Activated CD4-positive, alpha-beta T cell treated with anti-CD3 and anti-CD28 coated beads for 36 hours (primary cell): ENCODE data around the gene FOXE1. TPM values are rescaled to one million over a fixed set of nuclear protein-coding genes. Genes with fewer than 3 reads are reported as not detected.

Experiments
- ATAC-seq: fragments of 200-7000 bp; cut with Tn5 transposase; one replicate; pipeline ENCODE4 v1.10.0; 2021; ENCODE audit warnings: mild to moderate bottlenecking, moderate library complexity
- CTCF ChIA-PET: fragments of 350-600 bp; sonication (Branson Sonifier 250); formaldehyde crosslinking; loops from one replicate; lab custom pipeline; 2021; ENCODE audit warnings: antibody characterized with exemption; lab: Charles Lee
- POLR2A ChIA-PET: fragments of 350-600 bp; sonication (Branson Sonifier 250); formaldehyde crosslinking; loops from one replicate; lab custom pipeline; 2021; ENCODE audit warnings: antibody characterized with exemption, inconsistent platforms; lab: Charles Lee
- DNase-seq: peaks from one replicate; pipeline ENCODE4 v3.0.0-alpha.2; 2020
- H3K27ac Mint-ChIP-seq: one replicate; pipeline ENCODE4 v1.8.0; 2021; ENCODE audit warnings: mixed read lengths
- H3K27me3 Mint-ChIP-seq: one replicate; pipeline ENCODE4 v1.8.0; 2021; ENCODE audit warnings: mixed read lengths
- H3K36me3 Mint-ChIP-seq: one replicate; pipeline ENCODE4 v1.8.0; 2021; ENCODE audit warnings: low read depth, mixed read lengths
- H3K4me1 Mint-ChIP-seq: one replicate; pipeline ENCODE4 v1.8.0; 2021; ENCODE audit warnings: mixed read lengths
- H3K4me3 Mint-ChIP-seq: one replicate; pipeline ENCODE4 v1.8.0; 2021; ENCODE audit warnings: mild to moderate bottlenecking, moderate library complexity, mixed read lengths
- H3K9me3 Mint-ChIP-seq: one replicate; pipeline ENCODE4 v1.8.0; 2021; ENCODE audit warnings: low read depth, mixed read lengths
- intact Hi-C, 2 experiments: fragments of 100-400 bp; cut with DNase I in 1 of 2; cut with micrococcal nuclease in 1 of 2; formaldehyde crosslinking; loops; one replicate each; pipeline versions ENCODE4 v1.14.2 to v1.15.1; 2022 to 2024; cut with DNase I, micrococcal nuclease
- total RNA-seq, 2 experiments: library from RNA; stranded (reverse); gene quantifications; one replicate each; pipeline ENCODE4 v1.2.3, GENCODE V29; 2021

The FOXE1 gene
- total RNA-seq, 2 experiments from 2014 or later: 0.07 TPM

- intact Hi-C loops: no loop called here
- H3K4me1 Mint-ChIP-seq: no peaks in the 10 kb centered on the region
- CTCF ChIA-PET: interaction anchor here (1.1 to 1.6 kb wide), 2 partner anchors 16 to 24 kb away, joined by 4 read pairs; no protein-coding TSS in a partner anchor
- H3K27me3 Mint-ChIP-seq: peaks cover 30% of the 10 kb centered on the region
- POLR2A ChIA-PET: interaction anchor here (0.6 kb wide), 1 partner anchor 47 kb away, joined by 3 read pairs; no protein-coding TSS in a partner anchor
- no peak for ATAC-seq
- H3K36me3 Mint-ChIP-seq: no peaks in the 10 kb centered on the region
- no peak overlapping the region for H3K4me3 Mint-ChIP-seq
- DNase-seq: no peak
- no peak overlapping the region for H3K27ac Mint-ChIP-seq
- H3K9me3 Mint-ChIP-seq: peaks cover 20% of the 10 kb centered on the region
Measured at GRCh38 chr9:97866848-97867247, 13.8 kb downstream of the FOXE1 start.

- Mint-ChIP-seq H3K9me3 (peaks cover 20% of the 10 kb centered on the region), H3K27ac (no peak overlapping the region), H3K4me3 (no peak overlapping the region), H3K27me3 (peaks cover 20% of the 10 kb centered on the region), H3K36me3 (no peaks in the 10 kb centered on the region), H3K4me1 (no peaks in the 10 kb centered on the region)
- POLR2A ChIA-PET: no interaction called here
- intact Hi-C loops: no loop called here
- CTCF ChIA-PET: no interaction called here
- DNase-seq (no peak), ATAC-seq (no peak)
Measured at GRCh38 chr9:97868859-97869258, 15.8 kb downstream of the FOXE1 start.

- H3K27me3 Mint-ChIP-seq: peaks cover 8% of the 10 kb centered on the region
- intact Hi-C loops: no loop called here
- H3K4me3 Mint-ChIP-seq: no peak overlapping the region
- no peak overlapping the region for H3K27ac Mint-ChIP-seq
- H3K9me3 Mint-ChIP-seq: no peaks in the 10 kb centered on the region
- no peaks in the 10 kb centered on the region for H3K36me3 Mint-ChIP-seq
- no peak for ATAC-seq
- no peaks in the 10 kb centered on the region for H3K4me1 Mint-ChIP-seq
- no peak for DNase-seq
- ChIA-PET POLR2A (no interaction called here), CTCF (interaction anchor here (1.5 kb wide), 1 partner anchor 17 kb away, joined by 6 read pairs; no protein-coding TSS in a partner anchor)
Measured at GRCh38 chr9:97873425-97873824, 20.4 kb downstream of the FOXE1 start.

GRCh38 chr9:97873882-97874281, 20.9 kb downstream of the FOXE1 start:
- no peaks in the 10 kb centered on the region for H3K36me3 Mint-ChIP-seq
- intact Hi-C loops: no loop called here
- H3K27ac Mint-ChIP-seq: no peak overlapping the region
- CTCF ChIA-PET: interaction anchor here (1.4 to 1.5 kb wide), 2 partner anchors 9 to 17 kb away, joined by 3 to 6 read pairs; no protein-coding TSS in a partner anchor
- no peak overlapping the region for H3K4me3 Mint-ChIP-seq
- DNase-seq: no peak
- no peaks in the 10 kb centered on the region for H3K4me1 Mint-ChIP-seq
- no peaks in the 10 kb centered on the region for H3K9me3 Mint-ChIP-seq
- H3K27me3 Mint-ChIP-seq: peaks cover 8% of the 10 kb centered on the region
- peak; percentile 57 for ATAC-seq
- POLR2A ChIA-PET: no interaction called here

GRCh38 chr9:97874624-97875023, 21.6 kb downstream of the FOXE1 start:
- POLR2A ChIA-PET: no interaction called here
- peaks cover 3% of the 10 kb centered on the region for H3K27me3 Mint-ChIP-seq
- H3K9me3 Mint-ChIP-seq: no peaks in the 10 kb centered on the region
- no peak overlapping the region for H3K27ac Mint-ChIP-seq
- H3K36me3 Mint-ChIP-seq: no peaks in the 10 kb centered on the region
- intact Hi-C loops: no loop called here
- no peaks in the 10 kb centered on the region for H3K4me1 Mint-ChIP-seq
- CTCF ChIA-PET: interaction anchor here (1.4 to 1.5 kb wide), 3 partner anchors 10 to 16 kb away, joined by 3 to 6 read pairs (median 3); no protein-coding TSS in a partner anchor
- ATAC-seq: no peak
- H3K4me3 Mint-ChIP-seq: no peak overlapping the region
- DNase-seq: no peak

- POLR2A ChIA-PET: no interaction called here
- no peaks in the 10 kb centered on the region for H3K36me3 Mint-ChIP-seq
- no peak for DNase-seq
- no peak overlapping the region for H3K4me3 Mint-ChIP-seq
- H3K4me1 Mint-ChIP-seq: no peaks in the 10 kb centered on the region
- intact Hi-C loops: no loop called here
- H3K9me3 Mint-ChIP-seq: no peaks in the 10 kb centered on the region
- no peak for ATAC-seq
- H3K27ac Mint-ChIP-seq: no peak overlapping the region
- CTCF ChIA-PET: interaction anchor here (1.4 to 1.5 kb wide), 2 partner anchors 10 to 14 kb away, joined by 3 read pairs; no protein-coding TSS in a partner anchor
- H3K27me3 Mint-ChIP-seq: peaks cover 3% of the 10 kb centered on the region
Measured at GRCh38 chr9:97875111-97875510, 22.1 kb downstream of the FOXE1 start.

- no peak overlapping the region for H3K27ac Mint-ChIP-seq
- intact Hi-C loops: no loop called here
- H3K27me3 Mint-ChIP-seq: no peaks in the 10 kb centered on the region
- no peaks in the 10 kb centered on the region for H3K9me3 Mint-ChIP-seq
- ATAC-seq (no peak), DNase-seq (no peak)
- ChIA-PET CTCF (no interaction called here), POLR2A (no interaction called here)
- no peaks in the 10 kb centered on the region for H3K36me3 Mint-ChIP-seq
- no peak overlapping the region for H3K4me3 Mint-ChIP-seq
- no peaks in the 10 kb centered on the region for H3K4me1 Mint-ChIP-seq
Measured at GRCh38 chr9:97876061-97876460, 23.0 kb downstream of the FOXE1 start.

GRCh38 chr9:97880336-97880735, 27.3 kb downstream of the FOXE1 start:
- Mint-ChIP-seq H3K4me1 (no peaks in the 10 kb centered on the region), H3K27ac (no peak overlapping the region), H3K4me3 (no peak overlapping the region), H3K27me3 (no peaks in the 10 kb centered on the region), H3K36me3 (no peaks in the 10 kb centered on the region), H3K9me3 (no peaks in the 10 kb centered on the region)
- ChIA-PET POLR2A (no interaction called here), CTCF (interaction anchor here (0.6 to 3.6 kb wide), 4 partner anchors 8 to 252 kb away, joined by 3 to 26 read pairs (median 4); no protein-coding TSS in a partner anchor)
- no peak for DNase-seq
- intact Hi-C loops: no loop called here
- ATAC-seq: no peak

GRCh38 chr9:97889941-97890887, 37.2 kb downstream of the FOXE1 start:
- Mint-ChIP-seq H3K36me3 (peaks cover 2% of the 10 kb centered on the region), H3K4me1 (peaks cover 7% of the 10 kb centered on the region), H3K9me3 (no peaks in the 10 kb centered on the region), H3K4me3 (no peak overlapping the region), H3K27ac (no peak overlapping the region), H3K27me3 (no peaks in the 10 kb centered on the region)
- POLR2A ChIA-PET: no interaction called here
- ATAC-seq (peak; percentile 75), DNase-seq (peak; percentile 86)
- CTCF ChIA-PET: interaction anchor here (0.6 to 6.1 kb wide), 38 partner anchors 9 to 1491 kb away, joined by 3 to 113 read pairs (median 4); partner anchors contain the start of genes TBC1D2, TRMO and XPA
- intact Hi-C loops: no loop called here

GRCh38 chr9:97891736-97892135, 38.7 kb downstream of the FOXE1 start:
- Mint-ChIP-seq H3K36me3 (peaks cover 2% of the 10 kb centered on the region), H3K4me3 (no peak overlapping the region), H3K4me1 (peaks cover 7% of the 10 kb centered on the region), H3K27ac (no peak overlapping the region), H3K27me3 (no peaks in the 10 kb centered on the region), H3K9me3 (no peaks in the 10 kb centered on the region)
- no peak for ATAC-seq
- DNase-seq: no peak
- intact Hi-C loops: no loop called here
- CTCF ChIA-PET: interaction anchor here (1.0 to 6.1 kb wide), 8 partner anchors 11 to 472 kb away, joined by 4 to 113 read pairs (median 8); no protein-coding TSS in a partner anchor
- POLR2A ChIA-PET: no interaction called here

GRCh38 chr9:97892421-97892820, 39.4 kb downstream of the FOXE1 start:
- no peak overlapping the region for H3K4me3 Mint-ChIP-seq
- DNase-seq (no peak), ATAC-seq (no peak)
- peaks cover 2% of the 10 kb centered on the region for H3K36me3 Mint-ChIP-seq
- no peaks in the 10 kb centered on the region for H3K27me3 Mint-ChIP-seq
- no peak overlapping the region for H3K27ac Mint-ChIP-seq
- intact Hi-C loops: no loop called here
- peaks cover 7% of the 10 kb centered on the region for H3K4me1 Mint-ChIP-seq
- H3K9me3 Mint-ChIP-seq: no peaks in the 10 kb centered on the region
- ChIA-PET CTCF (interaction anchor here (0.6 to 6.1 kb wide), 5 partner anchors 10 to 60 kb away, joined by 3 to 113 read pairs (median 5); no protein-coding TSS in a partner anchor), POLR2A (no interaction called here)
